HT1080 (cell line): ENCODE results near the gene SIRPA. TPM values are rescaled to one million over a fixed set of nuclear protein-coding genes. Genes with fewer than 3 reads are reported as not detected.

ENCODE experiments used
- DNase-seq: peaks from one replicate; pipeline ENCODE4 v3.0.0-alpha.2; 2015; ENCODE audit warnings: low read depth
- total RNA-seq: library from RNA; depleted of rRNA; stranded (reverse); fragments of >200 nt; shearing (Covaris generic); gene quantifications from 2 replicates; pipeline ENCODE4 v1.2.3, GENCODE V29; 2014

SIRPA gene
- total RNA-seq, 1 experiment from 2014 or later: 8.9 TPM

DNA sequence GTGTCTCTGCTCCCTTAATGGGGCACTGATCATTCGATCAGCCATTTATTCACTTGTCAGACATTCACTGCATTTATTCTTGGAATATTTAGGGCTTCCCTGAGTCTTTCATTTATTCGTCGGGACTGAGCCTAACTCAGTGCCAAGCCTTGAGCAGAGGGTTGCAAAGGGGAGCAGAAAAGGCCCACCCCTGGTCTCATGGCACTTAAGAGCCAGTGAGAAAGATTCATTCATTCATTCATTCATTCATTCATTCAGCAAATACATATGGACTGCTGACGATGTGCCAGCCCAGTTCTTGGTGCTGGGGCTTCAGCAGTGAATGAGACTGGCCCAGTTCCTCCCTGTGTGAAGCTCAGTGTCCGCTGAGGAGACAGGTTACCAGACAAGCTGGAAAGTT lies 36.6 kb downstream of the SIRPA start:
- DNase-seq: no peak

DNA sequence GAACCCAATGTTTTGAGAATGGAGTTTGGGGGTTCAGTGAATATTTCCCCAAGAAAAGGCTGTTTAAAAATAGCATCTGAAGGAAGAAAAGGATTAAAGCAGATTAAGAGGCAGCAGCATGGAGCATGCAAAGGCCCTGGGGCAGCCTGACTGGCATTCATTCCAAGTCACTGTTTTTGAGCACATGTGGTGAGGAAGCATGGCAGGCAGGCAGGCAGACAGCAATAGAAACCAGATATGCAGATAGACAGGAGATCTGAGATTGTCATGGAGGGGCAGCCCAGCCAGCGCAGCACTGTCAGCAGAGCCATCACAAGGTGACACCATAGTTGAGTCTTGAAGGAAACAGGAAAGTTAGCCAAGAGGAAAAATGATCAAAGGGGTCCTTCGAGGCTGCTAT lies 37.8 kb downstream of the SIRPA start:
- DNase-seq: no peak

DNA sequence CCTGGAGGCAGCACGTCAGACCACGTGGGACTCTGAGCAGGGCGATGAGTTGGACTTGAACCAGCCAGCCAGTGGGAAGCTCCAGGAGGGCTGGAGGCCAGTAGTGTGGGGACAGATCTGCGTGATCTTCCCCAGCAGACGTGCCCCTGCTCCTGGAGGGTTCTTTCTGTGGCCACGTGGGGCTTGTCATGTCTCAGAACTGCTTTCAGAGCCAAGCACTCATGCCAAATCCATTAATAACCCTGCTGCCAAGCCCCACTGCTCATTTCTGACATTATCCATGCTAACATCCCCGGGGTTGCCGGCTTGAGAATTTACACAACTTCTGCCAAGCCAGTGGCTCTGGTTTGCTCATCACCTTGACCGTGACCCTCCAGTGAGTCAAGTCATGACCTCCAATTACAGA lies 38.3 kb downstream of the SIRPA start:
- DNase-seq: no peak

DNA sequence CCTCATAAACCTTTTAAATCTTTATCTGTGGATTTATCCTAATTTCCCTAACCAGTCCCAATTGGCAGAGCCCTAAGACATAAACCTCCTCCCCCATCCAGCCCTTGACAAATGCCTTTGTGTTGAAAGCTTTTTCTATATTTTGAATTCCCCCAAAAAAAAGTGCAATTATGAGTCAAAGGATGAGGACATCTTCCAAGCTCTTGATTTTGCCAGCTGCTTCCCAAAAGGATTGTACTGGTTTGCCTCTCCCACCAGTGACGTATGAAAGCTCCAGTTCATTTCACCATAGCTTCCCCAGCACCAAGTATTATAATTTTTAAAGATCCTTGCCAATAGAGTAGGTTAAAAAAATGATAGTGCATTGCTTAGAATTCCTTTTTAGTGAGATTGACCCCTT lies 38.9 kb downstream of the SIRPA start:
- DNase-seq: peak; percentile 32

DNA sequence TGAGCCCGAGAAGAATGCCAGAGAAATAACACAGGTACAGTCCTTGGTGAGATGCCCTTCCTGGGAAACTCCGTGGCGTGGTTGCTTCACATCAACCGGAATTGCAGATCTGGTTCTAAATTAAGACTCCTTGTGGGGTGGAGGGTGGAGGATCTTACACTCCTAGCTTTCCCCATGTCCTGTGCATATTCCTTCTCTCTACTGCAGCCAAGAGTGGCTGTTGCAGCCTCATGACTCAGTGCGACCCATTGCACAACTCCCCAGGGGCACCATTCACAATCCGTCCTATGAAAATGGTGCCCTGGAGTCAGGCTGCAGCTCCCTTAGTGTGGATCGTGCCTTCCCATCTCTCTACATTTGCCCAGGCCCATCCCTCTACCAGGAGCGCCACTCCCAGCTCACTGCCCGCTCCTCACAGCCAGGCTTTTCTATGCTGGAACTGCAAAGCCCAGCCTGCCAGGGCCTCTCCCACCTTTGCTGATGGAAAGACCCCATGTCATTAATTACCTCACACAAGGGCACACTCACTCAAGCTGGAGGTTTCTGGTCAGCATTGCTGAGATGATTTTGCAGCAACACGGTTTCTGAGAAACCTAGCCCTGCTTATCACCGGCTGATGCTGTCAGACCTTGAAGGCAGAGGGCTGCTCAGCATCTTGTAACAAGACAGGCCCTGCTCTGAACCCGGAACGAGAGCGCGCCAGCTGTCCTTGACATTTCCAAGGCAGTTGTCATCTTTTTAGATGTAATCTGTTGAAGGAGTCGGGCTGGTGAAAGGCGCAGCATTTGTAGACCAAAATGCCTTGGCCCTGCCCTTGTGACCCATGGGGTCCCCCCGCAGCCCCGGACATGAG lies 39.7 kb downstream of the SIRPA start:
- DNase-seq: peak; percentile 33

DNA sequence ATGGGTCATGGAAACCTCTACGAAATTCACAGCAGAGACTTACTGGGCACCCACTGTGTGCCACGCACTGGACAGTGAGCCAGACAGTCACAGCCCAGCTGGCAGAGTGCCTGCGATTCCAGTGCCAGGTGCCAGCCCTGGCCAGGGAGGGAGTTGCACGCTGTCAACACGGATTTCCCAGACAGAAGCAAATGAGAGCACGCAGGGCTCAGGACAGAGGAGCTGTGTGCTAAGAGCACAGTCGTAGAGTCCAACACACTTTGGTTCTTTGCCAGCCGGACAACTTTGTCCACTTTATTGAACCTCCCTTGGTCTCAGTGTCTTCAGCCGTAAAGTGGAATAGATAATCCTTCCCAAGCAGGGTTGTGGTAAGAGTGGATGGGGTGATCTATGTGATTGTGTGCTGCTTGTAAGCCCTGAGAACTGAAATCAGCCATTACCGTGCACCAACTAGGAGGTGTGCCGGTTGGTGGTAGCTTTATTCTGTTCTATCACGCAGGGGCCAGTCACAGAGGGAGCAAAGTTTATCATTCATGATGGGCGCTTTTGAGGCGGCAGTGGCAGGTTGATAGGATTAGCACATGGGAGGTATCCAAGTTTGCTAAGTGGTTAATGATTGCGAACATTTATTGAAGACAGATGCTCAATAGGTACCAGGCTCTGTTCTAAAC lies 40.6 kb downstream of the SIRPA start:
- DNase-seq: no peak

DNA sequence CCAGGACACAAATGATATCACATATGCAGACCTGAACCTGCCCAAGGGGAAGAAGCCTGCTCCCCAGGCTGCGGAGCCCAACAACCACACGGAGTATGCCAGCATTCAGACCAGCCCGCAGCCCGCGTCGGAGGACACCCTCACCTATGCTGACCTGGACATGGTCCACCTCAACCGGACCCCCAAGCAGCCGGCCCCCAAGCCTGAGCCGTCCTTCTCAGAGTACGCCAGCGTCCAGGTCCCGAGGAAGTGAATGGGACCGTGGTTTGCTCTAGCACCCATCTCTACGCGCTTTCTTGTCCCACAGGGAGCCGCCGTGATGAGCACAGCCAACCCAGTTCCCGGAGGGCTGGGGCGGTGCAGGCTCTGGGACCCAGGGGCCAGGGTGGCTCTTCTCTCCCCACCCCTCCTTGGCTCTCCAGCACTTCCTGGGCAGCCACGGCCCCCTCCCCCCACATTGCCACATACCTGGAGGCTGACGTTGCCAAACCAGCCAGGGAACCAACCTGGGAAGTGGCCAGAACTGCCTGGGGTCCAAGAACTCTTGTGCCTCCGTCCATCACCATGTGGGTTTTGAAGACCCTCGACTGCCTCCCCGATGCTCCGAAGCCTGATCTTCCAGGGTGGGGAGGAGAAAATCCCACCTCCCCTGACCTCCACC lies 42.2 kb downstream of the SIRPA start:
- DNase-seq: no peak

DNA sequence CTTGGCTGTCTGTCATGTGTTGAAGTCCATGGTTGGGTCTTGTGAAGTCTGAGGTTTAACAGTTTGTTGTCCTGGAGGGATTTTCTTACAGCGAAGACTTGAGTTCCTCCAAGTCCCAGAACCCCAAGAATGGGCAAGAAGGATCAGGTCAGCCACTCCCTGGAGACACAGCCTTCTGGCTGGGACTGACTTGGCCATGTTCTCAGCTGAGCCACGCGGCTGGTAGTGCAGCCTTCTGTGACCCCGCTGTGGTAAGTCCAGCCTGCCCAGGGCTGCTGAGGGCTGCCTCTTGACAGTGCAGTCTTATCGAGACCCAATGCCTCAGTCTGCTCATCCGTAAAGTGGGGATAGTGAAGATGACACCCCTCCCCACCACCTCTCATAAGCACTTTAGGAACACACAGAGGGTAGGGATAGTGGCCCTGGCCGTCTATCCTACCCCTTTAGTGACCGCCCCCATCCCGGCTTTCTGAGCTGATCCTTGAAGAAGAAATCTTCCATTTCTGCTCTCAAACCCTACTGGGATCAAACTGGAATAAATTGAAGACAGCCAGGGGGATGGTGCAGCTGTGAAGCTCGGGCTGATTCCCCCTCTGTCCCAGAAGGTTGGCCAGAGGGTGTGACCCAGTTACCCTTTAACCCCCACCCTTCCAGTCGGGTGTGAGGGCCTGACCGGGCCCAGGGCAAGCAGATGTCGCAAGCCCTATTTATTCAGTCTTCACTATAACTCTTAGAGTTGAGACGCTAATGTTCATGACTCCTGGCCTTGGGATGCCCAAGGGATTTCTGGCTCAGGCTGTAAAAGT lies 43.5 kb downstream of the SIRPA start:
- DNase-seq: no peak

DNA sequence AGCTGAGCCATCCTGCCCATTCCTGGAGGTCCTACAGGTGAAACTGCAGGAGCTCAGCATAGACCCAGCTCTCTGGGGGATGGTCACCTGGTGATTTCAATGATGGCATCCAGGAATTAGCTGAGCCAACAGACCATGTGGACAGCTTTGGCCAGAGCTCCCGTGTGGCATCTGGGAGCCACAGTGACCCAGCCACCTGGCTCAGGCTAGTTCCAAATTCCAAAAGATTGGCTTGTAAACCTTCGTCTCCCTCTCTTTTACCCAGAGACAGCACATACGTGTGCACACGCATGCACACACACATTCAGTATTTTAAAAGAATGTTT lies 44.0 kb downstream of the SIRPA start:
- DNase-seq: no peak

DNA sequence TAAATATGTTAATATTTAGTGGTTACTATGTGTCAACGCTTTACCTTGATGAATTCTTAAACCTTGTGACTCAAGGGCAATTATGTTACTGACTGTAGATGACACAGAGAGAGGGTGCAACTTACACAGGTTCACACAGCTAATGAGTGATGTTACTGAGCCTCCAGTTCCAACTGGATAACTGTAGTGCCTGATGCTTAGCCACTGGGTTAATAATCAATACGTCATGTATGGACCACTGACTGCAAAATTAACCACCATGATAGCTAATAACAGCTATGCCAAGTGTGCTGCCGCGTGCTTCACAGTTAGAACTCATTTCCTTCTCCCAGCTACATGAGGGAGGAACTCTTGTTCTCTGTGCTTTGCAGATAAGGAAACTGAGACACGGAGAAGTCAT lies 45.4 kb downstream of the SIRPA start:
- no peak for DNase-seq

DNA sequence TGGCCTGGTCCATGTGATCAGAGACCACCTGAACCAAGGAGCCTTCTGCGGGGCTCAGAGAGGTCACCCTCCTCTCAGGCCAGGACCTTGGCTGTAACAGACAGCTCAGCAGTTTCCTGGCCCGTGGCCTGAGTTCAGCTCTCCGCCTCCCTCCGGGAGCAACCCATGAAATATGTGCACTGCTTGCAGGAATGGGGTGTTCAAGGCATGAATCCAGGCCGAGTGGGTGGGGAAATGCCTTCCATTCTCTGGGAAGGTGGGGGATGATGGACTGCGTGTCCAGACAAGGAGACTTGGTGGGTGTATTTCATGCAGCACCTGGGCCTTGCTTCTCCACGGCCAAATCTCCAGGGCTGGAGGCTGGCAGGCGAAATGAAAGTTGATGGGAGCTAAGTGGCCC lies 46.0 kb downstream of the SIRPA start:
- no peak for DNase-seq

DNA sequence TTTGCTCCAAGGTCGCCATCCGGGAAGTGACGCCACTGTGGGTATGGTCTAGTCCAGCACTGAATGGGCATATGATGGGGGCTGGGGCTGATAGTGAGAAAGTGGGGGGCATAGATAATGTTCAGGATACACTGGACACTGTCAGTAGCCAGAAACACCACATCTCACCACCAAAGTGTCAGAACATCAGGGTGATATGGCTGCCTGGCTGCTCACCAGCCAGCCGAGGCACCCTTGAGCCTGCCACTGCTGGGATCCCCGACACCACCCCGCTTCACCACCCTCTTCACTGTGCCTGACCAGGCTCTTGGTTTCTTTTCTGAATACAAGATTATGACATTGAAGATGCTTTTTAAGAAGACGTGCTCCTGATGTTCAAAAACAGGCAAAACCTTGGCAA lies 46.9 kb downstream of the SIRPA start:
- no peak for DNase-seq

DNA sequence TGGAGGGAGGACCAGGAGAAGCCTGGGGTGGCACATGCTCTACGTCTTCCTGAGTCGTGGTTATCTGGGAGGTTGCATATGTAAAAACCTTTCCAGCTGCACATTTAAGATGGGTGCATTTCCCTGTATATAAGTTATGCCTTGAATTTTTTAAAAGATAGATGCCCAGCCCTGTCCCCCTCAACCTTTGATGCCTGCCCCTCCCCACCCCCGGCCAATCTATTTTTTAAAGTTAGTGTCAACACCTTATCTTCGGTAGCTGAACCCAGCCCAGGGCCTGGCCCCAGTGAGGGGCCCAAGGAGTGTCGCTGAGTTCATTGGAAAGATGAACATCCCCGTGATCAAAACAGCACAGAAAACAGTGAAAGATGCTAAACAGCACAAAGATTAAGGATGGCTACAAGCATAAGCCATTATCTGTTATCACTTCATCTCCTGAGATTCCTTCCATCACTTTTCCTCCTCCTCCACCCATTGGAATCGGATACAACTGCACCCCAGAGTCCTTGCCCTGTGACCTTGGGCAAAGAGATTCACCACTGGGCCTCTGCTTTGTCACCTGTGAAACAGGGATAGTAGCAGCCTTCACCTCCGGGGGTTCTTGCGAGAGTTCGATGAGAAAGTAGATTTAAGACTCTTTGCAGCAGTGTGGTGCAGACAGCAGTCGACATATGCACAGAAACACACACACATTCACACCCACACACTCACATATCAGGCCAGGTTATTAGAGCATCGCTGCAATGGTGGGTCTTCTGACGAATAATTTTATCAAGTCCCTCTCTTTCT lies 47.5 kb downstream of the SIRPA start:
- no peak for DNase-seq

DNA sequence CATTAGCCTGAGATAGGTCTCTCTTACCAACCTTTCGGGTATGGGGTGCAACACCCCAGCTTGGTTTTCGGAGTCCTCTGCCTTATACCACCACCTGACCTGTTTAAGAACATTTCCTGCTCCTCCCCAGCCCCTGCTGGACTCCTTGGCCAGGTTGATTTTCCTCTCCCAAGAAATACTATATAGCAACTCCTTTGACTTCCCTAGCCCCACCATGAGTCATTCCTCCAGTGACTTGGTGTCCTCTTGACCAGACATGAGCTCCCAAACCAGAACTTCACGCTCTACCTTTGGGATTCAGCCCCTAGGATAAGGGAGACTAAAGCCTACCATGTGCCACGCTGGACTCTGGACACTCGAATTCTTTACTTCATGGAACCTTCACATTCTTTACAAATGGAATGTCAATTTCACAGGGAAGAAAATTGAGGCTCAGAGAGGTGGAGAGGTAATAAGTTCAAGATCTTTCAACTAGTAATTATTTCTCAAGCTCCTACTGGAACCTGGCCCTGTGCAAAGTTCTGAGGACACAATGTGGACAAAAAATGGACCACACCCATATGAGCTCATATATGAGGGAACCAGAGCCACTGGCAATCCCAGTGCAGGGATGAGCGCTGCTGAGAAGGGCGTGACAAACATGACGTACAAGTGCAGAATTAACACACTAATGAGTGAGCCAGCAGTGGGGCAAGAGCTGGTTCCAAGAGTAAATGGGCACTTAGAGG lies 48.2 kb downstream of the SIRPA start:
- DNase-seq: no peak

DNA sequence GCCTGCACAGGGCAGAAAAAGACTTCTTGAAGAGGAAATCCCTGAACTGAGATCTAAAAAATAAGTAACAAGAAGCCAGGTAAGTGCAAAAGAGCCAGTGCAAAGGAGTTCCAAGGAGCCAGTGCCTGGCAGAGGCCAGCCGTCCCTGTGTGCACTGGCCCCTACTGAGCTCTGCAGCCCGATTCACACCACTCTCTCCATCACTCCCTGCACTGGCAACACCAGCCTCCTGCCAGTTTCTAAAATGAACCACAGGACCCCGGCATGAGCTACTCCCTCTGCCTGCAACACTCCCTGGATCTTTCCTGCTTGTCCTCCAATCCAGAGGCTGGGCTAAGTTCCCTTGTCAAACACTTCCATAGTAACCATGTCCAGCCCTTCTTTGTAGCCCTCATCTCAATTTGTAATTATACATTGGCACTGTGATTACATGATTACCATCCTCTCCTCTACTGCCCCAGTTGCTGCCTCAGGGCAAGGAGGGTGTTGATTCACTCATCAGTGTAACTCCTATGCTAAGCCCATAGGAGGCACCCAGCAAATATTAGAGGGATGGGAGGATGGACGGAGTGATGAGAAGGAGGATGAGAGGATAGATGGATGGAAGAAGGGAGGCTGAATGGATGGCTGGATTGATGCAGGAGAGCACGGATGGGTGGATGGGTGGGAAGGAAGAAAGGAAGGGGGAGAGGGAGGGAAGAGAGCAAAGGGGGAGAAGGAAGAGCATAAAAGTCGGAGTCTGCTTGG lies 49.3 kb downstream of the SIRPA start:
- DNase-seq: no peak

DNA sequence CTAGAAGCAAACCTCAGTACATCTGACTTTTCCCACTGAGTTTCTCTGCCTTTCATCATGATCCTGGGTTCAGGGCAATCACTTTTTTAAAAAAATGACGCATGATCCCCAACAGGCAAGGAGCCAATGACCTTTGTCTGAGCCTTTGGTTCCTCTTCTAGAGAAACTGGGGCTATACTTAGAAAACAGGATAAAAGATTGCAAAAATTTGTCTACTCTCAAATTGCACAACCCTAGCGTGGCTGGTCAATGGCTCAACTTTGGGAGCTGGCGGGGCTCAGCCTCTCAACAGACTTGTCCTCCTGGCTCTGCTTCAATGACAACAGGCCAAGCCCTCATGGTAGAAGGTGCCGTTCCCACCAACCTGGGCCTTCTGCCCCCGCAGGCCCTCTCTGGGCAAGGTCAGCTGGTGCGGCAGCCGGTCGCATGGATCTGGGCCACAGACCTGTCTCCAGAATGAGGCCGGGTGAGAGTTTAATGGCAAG lies 50.0 kb downstream of the SIRPA start:
- no peak for DNase-seq

DNA sequence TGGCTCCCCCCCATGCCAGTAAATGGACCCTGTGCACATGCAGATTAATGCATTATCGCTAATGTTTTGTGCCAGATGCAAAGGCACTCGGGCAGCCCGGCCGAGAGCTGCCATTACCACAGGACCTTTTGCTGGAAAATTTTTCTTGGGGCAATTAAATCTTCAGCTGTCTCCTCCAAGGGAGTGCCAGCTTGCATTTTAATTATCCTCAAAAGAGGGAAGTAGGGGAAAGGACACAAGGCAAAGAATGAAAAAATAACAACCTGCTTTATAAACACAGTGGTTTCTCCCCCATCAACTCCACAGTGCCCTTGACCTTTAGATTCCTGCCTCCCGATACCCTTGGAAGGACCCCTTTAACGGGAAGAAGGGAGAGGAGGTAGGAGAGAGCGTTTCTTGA lies 50.5 kb downstream of the SIRPA start:
- no peak for DNase-seq

DNA sequence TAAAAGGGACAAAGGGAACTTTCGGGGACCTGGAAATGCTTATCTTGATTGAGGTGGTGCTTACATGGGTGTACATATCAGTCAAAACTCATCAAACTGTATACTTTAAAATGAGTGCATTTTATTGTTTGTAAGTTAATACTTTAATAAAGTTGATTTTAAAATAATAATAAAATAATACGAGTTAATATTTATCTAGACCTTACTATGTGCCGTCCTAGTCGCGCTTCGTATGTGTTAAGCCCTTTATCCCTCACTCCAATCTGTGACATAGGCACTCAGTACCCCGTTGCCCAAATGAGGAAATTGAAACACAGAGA lies 51.2 kb downstream of the SIRPA start:
- no peak for DNase-seq

DNA sequence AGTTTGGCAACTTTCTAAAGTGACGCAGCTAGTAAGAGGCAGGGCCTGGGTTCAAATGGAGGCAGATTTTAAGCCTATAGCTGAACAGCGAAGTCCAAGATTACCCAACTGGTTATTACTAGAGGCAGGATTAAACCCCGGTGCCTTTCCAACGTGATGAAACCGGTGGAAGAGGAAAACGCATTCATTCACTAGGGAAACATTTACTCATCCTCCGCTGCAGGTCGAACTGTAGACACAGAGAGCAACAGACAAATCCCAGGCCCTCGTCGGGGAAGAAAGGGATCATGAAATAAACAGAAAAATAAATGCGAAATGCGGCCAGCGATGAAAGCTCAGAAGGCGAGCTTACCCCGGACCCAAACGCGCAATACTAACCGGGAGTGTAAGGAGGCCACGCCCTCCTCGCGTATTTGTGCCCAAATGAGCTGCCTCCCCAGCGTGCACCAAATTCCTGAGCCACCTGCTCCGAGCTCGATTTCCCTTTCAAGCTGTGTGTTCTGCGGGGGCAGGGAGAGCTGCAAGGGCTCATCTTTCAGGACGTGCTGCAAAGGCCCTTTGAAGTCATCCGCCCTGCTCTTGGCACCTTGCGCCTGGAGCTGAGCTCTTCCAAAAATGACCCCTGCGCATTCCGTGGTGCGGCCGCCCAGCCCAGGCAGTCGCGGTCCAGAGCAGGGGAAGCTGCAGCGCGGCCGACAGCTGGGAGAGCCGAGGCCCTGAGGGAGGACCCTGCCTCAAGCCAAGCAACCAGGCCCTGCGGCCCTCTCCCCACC lies 51.7 kb downstream of the SIRPA start:
- no peak for DNase-seq
